ENCODE results near the gene SND1.

The SND1 gene

DNA sequence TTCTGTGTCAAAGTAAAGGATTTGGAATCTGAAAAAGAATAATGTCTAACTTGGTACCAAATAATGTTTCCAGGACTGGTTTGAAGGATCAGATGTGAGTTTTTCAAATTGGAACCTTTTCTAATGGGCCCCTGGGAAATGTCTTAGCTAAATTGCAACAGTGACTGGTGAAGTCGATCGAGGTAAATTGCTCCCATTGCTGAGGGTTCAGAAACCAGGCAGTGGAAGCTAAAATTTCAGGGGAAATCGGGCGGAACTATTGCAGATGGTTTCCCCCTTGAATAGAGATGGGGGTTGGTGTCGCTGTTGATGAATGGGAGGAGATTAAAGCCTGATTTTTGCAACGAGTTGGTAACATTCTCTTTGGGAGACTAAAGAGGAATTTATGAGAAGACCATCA is 112.7 kb downstream of the SND1 start:
- TF ChIP-seq, protein P1, sequence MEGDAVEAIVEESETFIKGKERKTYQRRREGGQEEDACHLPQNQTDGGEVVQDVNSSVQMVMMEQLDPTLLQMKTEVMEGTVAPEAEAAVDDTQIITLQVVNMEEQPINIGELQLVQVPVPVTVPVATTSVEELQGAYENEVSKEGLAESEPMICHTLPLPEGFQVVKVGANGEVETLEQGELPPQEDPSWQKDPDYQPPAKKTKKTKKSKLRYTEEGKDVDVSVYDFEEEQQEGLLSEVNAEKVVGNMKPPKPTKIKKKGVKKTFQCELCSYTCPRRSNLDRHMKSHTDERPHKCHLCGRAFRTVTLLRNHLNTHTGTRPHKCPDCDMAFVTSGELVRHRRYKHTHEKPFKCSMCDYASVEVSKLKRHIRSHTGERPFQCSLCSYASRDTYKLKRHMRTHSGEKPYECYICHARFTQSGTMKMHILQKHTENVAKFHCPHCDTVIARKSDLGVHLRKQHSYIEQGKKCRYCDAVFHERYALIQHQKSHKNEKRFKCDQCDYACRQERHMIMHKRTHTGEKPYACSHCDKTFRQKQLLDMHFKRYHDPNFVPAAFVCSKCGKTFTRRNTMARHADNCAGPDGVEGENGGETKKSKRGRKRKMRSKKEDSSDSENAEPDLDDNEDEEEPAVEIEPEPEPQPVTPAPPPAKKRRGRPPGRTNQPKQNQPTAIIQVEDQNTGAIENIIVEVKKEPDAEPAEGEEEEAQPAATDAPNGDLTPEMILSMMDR (IDR thresholded peaks at IDR 0.05), result no peak

DNA sequence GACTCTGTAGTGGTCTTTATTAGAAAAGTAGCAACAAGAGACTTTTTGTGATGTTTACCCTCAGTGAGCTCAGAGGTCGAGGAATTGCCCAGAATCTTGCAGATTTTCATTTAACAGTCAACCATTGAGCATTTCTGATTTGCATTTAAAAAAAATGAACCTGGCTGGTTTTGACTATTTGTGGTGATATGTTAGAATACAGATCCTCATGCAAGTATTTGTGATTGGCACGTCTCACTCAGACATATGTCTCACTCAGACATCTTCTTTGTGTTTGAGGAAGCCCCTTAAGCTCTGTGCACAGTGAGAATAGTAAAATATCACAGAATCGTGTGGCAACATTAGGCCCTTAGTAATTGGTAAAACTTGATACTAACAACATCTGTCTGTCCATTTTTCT is 113.2 kb downstream of the SND1 start:
- TF ChIP-seq, protein P1 (IDR thresholded peaks at IDR 0.05), result no peak

DNA sequence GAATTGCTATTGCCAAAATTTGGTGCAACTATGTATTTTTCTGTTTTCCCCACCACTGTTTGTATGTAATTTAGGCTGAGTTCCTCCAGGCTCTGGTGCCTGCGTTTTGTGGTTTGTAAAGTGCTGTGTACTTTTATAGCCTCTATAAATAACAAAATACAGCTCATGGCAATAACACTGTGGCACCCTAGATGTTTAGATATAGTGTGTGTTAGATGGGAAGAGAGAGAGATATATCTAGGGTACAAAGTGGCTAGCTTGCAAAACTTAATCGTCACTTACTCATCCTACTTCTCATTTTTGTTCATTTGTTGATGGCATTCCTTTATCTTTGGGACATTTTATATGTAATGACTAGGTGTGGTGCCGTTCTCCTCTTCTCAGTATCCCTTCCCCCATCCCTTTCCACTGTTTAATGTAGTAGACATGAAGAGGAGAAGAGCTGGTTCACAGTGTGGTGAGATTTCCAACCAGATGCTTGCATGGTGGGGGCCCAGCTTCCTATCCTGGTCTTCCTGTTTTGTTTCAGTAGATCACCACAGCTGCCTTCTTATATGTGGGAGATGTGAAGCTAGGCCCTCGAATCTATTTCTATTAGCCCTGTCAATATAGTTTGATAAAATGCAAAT is 115.0 kb downstream of the SND1 start:
- TF ChIP-seq, protein P1 (IDR thresholded peaks at IDR 0.05), result no peak

DNA sequence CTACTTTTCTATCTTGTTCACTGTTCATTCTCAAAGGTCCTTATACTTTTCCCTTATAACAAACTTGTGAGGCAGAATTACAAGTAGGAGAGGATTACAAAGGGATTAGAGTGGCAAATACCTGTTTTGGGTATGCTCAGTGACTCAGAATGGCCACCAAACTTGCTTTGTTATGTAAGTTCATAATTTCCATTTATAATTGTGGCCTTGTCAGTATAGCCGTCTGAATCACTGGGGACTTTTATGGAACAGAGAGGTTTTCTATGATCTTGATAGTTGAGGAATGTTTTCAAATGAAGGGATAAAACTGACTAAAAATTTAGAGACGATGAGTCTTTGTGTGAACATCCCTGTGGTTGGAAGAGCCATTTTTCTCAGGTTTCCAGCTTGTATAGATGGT is 116.2 kb downstream of the SND1 start:
- TF ChIP-seq, protein P1 (IDR thresholded peaks at IDR 0.05), result no peak

DNA sequence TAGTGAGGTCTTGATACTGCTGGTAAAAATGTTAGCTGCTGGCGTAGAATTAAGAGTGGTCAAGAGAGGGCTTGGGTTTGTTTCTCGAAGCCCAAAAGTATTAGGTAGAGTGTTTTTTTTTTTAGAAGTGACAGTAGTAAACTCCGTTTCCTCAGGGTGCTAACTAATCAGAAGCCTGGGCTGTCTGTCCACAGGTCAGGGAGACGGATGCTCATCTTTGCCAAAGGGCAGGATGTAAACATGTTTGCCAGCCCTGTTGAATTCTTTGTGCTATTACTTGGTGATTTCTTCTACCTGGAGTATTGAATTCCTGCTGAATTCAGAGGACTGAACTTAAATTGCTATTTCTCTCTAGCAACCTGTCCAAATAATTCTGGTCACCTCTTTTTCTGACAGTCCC is 117.1 kb downstream of the SND1 start:
- TF ChIP-seq, protein P1 (IDR thresholded peaks at IDR 0.05), result no peak

DNA sequence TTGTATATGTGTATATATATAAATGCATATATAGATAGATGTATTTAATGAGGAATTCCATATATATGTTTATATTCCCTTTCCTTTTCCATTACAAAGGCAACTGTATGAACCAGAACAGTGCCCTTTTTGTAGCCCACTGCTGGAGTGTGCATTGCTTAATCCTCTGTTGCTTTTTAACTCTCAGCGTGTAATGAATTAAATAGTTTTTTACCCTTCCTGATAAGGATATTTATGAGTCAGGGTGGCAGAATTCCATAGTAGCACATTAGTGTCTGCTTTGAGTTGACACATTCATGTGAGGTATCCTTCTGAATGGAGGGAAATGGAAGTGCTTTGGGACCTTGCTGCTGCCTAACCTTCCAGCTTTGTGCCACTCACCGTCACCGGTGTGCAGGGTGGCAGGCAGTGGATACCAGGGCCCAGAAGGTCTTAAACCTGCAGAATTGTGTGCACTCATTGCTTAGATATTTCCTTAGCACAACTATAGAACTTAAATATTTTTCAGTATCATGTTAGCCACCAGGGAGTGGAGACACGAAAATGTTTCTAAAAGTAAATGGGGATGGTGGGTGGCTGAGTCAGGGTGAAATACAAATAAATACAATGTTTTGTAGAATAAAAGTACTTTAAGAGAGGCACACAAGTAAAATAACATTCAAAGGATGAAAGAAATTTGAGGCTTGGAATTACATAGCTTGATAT is 117.9 kb downstream of the SND1 start:
- TF ChIP-seq, protein P1 (IDR thresholded peaks at IDR 0.05), result no peak

DNA sequence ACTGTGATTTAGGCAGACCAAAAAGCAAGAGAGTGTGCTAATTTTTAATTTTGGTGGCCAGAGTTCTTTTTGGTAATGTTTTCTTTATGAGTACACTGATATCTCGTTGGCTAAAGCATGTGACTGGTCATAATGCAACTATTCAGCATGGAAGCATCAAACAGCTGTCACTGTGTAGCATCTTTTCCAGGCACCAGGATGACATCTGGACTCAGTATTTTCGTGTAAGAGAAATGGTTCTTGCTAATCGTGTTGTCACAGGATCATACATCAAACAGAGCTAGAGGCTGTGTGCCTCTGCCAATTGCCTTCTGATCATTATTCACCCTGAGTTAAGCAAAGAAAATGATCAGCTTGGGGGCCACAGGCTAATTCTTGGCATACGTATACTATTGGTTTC is 118.9 kb downstream of the SND1 start:
- TF ChIP-seq, protein P1 (IDR thresholded peaks at IDR 0.05), result no peak

Measured in LNCAP (cell line).